Thyroid gland (tissue), 4 donors: ENCODE data around the gene FGGY. TPM values are rescaled to one million over a fixed set of nuclear protein-coding genes. Genes with fewer than 3 reads are reported as not detected.

Experiments used
- DNase-seq, 2 donors: peaks; one replicate each; pipeline ENCODE4 v3.0.0-alpha.2; 2019
- H3K27ac ChIP-seq, 3 donors: fragments of 200-600 bp; sonication (generic); 1 replicate in 2 of 3; 2 replicates in 1 of 3; pipeline ENCODE4 v1.5.1; 2016 to 2019; ENCODE audit warnings: mild to moderate bottlenecking in 1 of 3, moderate library complexity in 1 of 3
- H3K27me3 ChIP-seq: fragments of 200-600 bp; sonication (generic); one replicate; pipeline ENCODE4 v1.5.1; 2019
- H3K36me3 ChIP-seq, 2 donors: fragments of 200-600 bp; sonication (generic); one replicate each; pipeline ENCODE4 v1.5.1; 2016 to 2019
- H3K4me1 ChIP-seq, 2 donors: fragments of 200-600 bp; sonication (generic); one replicate each; pipeline ENCODE4 v1.5.1; 2017 to 2019
- H3K4me3 ChIP-seq, 3 donors: fragments of 200-600 bp; sonication (generic); replicated peaks in 1 of 3; 1 replicate in 2 of 3; 2 replicates in 1 of 3; pipeline ENCODE4 v1.5.1; 2016; ENCODE audit warnings: mild to moderate bottlenecking in 1 of 3
- H3K9me3 ChIP-seq: fragments of 200-600 bp; sonication (generic); one replicate; pipeline ENCODE4 v1.5.1; 2017
- POLR2A ChIP-seq, 2 donors: fragments of 450-650 bp; IDR thresholded peaks; one replicate each; pipeline ENCODE4 v1.6.1; 2017; ENCODE audit warnings: antibody characterized with exemption in 2 of 2, mild to moderate bottlenecking in 2 of 2, moderate library complexity in 1 of 2
- WGBS, 2 donors: methylation state at CpG; one replicate each; pipeline ENCODE4 v1.1.5; 2017; 5-methylcytosine and 5-hydroxymethylcytosine counted together
- intact Hi-C: fragments of 100-400 bp; cut with DNase I; formaldehyde crosslinking; loops from one replicate; pipeline ENCODE4 v1.15.1; 2023
- total RNA-seq, 4 donors: library from RNA; depleted of rRNA; stranded (reverse); fragments of >200 nt; gene quantifications; one replicate each; pipeline ENCODE4 v1.2.3, GENCODE V29; 2016
- TF ChIP-seq, protein P1 (sequence below), 6 experiments: fragments of 200-600 bp in 3 of 6; fragments of 450-650 bp in 3 of 6; sonication (generic) in 3 of 6; IDR thresholded peaks; one replicate each; pipeline ENCODE4 v1.5.1; 2016 to 2019; ENCODE audit warnings: antibody characterized with exemption in 6 of 6, mild to moderate bottlenecking in 2 of 6, inconsistent platforms in 1 of 6, moderate library complexity in 1 of 6

FGGY gene
- total RNA-seq, 4 donors from 2014 or later, result 24.6 to 46.1 (median 36.4) TPM

DNA sequence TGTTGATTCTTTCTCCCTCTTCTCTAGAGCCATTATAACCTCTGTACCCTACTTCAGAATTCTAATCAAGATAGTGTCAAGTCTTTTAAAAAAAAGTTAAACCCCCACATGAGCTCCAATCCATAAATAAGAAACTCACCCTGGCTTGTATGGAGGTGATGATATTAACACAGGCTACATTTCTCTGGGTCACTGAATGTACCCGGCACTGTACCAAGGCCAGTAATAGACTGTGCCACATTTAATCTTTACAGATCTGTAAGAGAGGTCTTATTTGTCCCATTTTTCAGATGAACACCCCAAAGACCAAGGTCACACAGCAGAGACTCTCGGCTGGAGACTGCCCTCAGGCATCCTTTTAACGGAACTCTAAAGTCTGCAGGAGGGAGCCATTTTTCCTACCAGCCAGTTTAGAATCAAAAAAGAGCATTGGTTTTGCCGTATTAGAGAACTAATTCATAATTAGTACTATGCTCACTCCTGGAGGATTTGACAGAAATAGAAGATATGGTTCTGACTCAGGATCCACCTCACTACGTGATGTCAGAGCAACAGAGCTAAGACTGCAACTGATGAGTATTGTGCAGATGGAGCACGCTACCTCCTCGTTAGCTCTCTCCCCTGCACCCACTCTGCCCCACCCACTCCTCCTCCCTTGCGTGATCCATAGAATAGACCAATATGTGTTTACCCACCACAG is 300.7 kb downstream of the FGGY start:
- intact Hi-C loops, result no loop called here
- Histone ChIP-seq H3K4me3 (no peak overlapping the region), H3K4me1 (peaks cover 12 to 20% of the 10 kb centered on the region in 2 donors), H3K9me3 (no peaks in the 10 kb centered on the region), H3K27ac (no peak overlapping the region), H3K27me3 (no peaks in the 10 kb centered on the region), H3K36me3 (no peaks in the 10 kb centered on the region)
- WGBS, 2 donors, result 97 to 98% methylated on average over 8 of the region's 8 CpGs
- TF ChIP-seq, protein P1, sequence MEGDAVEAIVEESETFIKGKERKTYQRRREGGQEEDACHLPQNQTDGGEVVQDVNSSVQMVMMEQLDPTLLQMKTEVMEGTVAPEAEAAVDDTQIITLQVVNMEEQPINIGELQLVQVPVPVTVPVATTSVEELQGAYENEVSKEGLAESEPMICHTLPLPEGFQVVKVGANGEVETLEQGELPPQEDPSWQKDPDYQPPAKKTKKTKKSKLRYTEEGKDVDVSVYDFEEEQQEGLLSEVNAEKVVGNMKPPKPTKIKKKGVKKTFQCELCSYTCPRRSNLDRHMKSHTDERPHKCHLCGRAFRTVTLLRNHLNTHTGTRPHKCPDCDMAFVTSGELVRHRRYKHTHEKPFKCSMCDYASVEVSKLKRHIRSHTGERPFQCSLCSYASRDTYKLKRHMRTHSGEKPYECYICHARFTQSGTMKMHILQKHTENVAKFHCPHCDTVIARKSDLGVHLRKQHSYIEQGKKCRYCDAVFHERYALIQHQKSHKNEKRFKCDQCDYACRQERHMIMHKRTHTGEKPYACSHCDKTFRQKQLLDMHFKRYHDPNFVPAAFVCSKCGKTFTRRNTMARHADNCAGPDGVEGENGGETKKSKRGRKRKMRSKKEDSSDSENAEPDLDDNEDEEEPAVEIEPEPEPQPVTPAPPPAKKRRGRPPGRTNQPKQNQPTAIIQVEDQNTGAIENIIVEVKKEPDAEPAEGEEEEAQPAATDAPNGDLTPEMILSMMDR (IDR thresholded peaks at IDR 0.05), result no peak
- no peak for DNase-seq

DNA sequence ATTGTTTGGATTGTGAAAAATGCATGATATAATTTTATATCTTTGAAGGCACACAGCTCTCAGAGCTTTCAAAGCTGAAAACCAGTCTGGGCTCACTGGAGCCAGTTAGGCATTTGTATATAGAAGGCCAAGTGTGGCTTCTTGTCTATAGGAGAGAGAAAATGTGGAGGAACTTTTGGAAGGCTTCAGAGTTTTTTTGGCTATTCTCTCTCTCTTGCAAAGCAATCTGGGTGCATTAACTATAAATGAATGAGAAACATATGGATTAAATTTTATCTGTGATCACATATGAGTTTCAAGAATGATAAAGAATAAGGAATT is 301.2 kb downstream of the FGGY start:
- no peak overlapping the region for H3K4me3 ChIP-seq
- intact Hi-C loops, result no loop called here
- no peak for DNase-seq
- H3K27ac ChIP-seq, result no peak overlapping the region
- no peak for TF ChIP-seq POLR2A (IDR thresholded peaks at IDR 0.05)
- TF ChIP-seq, protein P1 (IDR thresholded peaks at IDR 0.05), result no peak
- no peaks in the 10 kb centered on the region for H3K36me3 ChIP-seq
- H3K27me3 ChIP-seq, result no peaks in the 10 kb centered on the region
- no peaks in the 10 kb centered on the region for H3K9me3 ChIP-seq
- peaks cover 12 to 20% of the 10 kb centered on the region in 2 donors for H3K4me1 ChIP-seq

DNA sequence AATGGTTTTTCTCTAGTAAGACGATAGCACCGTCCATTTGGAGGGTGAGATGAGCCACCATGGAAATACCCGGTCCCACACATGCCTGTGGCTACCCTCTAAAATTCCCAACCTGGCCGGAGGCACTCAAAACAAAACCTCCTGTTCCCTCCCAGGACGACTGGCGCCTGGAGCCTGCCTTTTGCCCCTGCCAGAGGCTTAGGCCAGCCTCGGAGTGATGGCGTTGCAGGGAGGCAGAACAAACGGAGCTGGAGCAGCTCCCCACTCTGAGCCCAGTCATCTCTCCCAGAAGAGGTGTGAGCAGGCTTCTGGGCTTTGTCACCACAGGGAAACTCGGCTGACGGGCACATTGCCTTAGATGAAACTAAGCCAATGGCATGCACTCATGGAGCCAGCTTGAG is 304.1 kb downstream of the FGGY start:
- Histone ChIP-seq H3K4me1 (peaks cover 20 to 27% of the 10 kb centered on the region in 2 donors), H3K27ac (no peak overlapping the region), H3K4me3 (no peak overlapping the region), H3K9me3 (no peaks in the 10 kb centered on the region), H3K36me3 (no peaks in the 10 kb centered on the region), H3K27me3 (no peaks in the 10 kb centered on the region)
- TF ChIP-seq POLR2A (IDR thresholded peaks at IDR 0.05), result no peak
- TF ChIP-seq, protein P1 (IDR thresholded peaks at IDR 0.05), result no peak
- DNase-seq, result peak in 1 of 2 donors; percentile 28
- intact Hi-C loops, result no loop called here
- 82 to 89% methylated on average over 11 of the region's 11 CpGs for WGBS, 2 donors

DNA sequence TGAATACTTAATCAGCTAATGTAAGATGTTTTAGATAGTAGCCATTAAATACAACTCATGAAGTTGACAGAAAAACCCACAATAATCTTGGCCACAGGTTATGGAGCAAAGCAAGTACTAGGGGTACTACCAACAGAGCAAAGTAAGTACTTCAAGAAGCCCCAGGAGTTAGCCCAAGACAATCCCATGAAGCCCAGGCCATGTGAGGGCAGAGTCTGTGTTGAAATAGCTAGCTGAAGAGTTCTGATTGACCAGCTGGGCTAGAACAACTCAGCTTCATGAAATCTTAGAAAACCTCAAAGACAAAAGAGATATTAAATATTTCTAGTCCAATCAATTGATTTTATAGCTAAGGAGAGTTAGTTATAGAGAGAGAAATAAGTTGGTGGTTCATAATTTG is 304.9 kb downstream of the FGGY start:
- intact Hi-C loops, result no loop called here
- Histone ChIP-seq H3K9me3 (no peaks in the 10 kb centered on the region), H3K27ac (peak overlapping the region in 1 of 3 donors; percentile 71), H3K4me1 (peaks cover 20 to 28% of the 10 kb centered on the region in 2 donors), H3K27me3 (no peaks in the 10 kb centered on the region), H3K4me3 (no peak overlapping the region), H3K36me3 (no peaks in the 10 kb centered on the region)
- no peak for DNase-seq
- TF ChIP-seq, protein P1 (IDR thresholded peaks at IDR 0.05), result no peak
- no peak for TF ChIP-seq POLR2A (IDR thresholded peaks at IDR 0.05)

GRCh38 chr1:59604191-59604590 is 307.3 kb downstream of the FGGY start:
- H3K36me3 ChIP-seq, result no peaks in the 10 kb centered on the region
- DNase-seq, result peak; percentile 38 to 45
- H3K4me1 ChIP-seq, result peaks cover 20 to 28% of the 10 kb centered on the region in 2 donors
- no peak overlapping the region for H3K4me3 ChIP-seq
- H3K9me3 ChIP-seq, result no peaks in the 10 kb centered on the region
- intact Hi-C loops, result no loop called here
- H3K27me3 ChIP-seq, result no peaks in the 10 kb centered on the region
- H3K27ac ChIP-seq, result peak overlapping the region; percentile 69 to 73 (median 71)
- no peak for TF ChIP-seq POLR2A (IDR thresholded peaks at IDR 0.05)
- TF ChIP-seq, protein P1 (IDR thresholded peaks at IDR 0.05), result no peak
